Fibroblast of skin of left quadriceps (primary cell): ENCODE results near the gene EDIL3.

Experiments
- DNase-seq, 2 experiments: peaks; one replicate each; pipeline ENCODE4 v3.0.0-alpha.2; 2013; ENCODE audit warnings: low read depth in 2 of 2

The EDIL3 gene

GRCh38 chr5:84384604-84385575 is at the start of gene EDIL3:
Gene EDIL3 (minus strand): TSS chr5:84384880. CDS start chr5:84384374, 506 bp downstream.
- DNase-seq: no peak

GRCh38 chr5:84433461-84433860 is 48.8 kb upstream of the EDIL3 start:
- no peak for DNase-seq

- no peak for DNase-seq
Observed at GRCh38 chr5:84430863-84431663, 46.4 kb upstream of the EDIL3 start.

GRCh38 chr5:84430079-84430478 is 45.4 kb upstream of the EDIL3 start:
- DNase-seq: no peak

GRCh38 chr5:84425365-84425881 is 40.7 kb upstream of the EDIL3 start:
- no peak for DNase-seq

- no peak for DNase-seq
Observed at GRCh38 chr5:84419742-84420141, 35.1 kb upstream of the EDIL3 start.

GRCh38 chr5:84411832-84412605 is 27.3 kb upstream of the EDIL3 start:
- no peak for DNase-seq

- DNase-seq: no peak
Observed at GRCh38 chr5:84406111-84406510, 21.4 kb upstream of the EDIL3 start.

- DNase-seq: peak; percentile 66 to 71
Observed at GRCh38 chr5:84403773-84404172, 19.1 kb upstream of the EDIL3 start.

- DNase-seq: no peak
Observed at GRCh38 chr5:84397385-84397784, 12.7 kb upstream of the EDIL3 start.

GRCh38 chr5:84393969-84394368 is 9.3 kb upstream of the EDIL3 start:
- no peak for DNase-seq

GRCh38 chr5:84392836-84393235 is 8.2 kb upstream of the EDIL3 start:
- DNase-seq: no peak

GRCh38 chr5:84385705-84386104 is 1.0 kb upstream of the EDIL3 start:
- no peak for DNase-seq

- no peak for DNase-seq
Observed at GRCh38 chr5:84383816-84384603, 670 bp downstream of the EDIL3 start.

GRCh38 chr5:84383296-84383815 is 1.3 kb downstream of the EDIL3 start:
- DNase-seq: no peak

GRCh38 chr5:84382363-84383295 is 2.1 kb downstream of the EDIL3 start:
- DNase-seq: no peak

- DNase-seq: no peak
Observed at GRCh38 chr5:84381502-84382362, 2.9 kb downstream of the EDIL3 start.

GRCh38 chr5:84379749-84380148 is 4.9 kb downstream of the EDIL3 start:
- DNase-seq: no peak
